Stromal cell of bone marrow (primary cell): ENCODE measurements around the gene S1PR1.
A peak's percentile ranks its signal among the peaks of the same experiment; 100 is the strongest.
"Not testable (repeated sequence)": the region's sequence is repeated elsewhere in the genome, so short reads cannot be mapped to it uniquely, and the experiment has no call there.

Source experiments
- DNase-seq: peaks from one replicate; pipeline ENCODE4 v3.0.0-alpha.2; 2012; ENCODE audit warnings: low read depth

Gene S1PR1

DNA sequence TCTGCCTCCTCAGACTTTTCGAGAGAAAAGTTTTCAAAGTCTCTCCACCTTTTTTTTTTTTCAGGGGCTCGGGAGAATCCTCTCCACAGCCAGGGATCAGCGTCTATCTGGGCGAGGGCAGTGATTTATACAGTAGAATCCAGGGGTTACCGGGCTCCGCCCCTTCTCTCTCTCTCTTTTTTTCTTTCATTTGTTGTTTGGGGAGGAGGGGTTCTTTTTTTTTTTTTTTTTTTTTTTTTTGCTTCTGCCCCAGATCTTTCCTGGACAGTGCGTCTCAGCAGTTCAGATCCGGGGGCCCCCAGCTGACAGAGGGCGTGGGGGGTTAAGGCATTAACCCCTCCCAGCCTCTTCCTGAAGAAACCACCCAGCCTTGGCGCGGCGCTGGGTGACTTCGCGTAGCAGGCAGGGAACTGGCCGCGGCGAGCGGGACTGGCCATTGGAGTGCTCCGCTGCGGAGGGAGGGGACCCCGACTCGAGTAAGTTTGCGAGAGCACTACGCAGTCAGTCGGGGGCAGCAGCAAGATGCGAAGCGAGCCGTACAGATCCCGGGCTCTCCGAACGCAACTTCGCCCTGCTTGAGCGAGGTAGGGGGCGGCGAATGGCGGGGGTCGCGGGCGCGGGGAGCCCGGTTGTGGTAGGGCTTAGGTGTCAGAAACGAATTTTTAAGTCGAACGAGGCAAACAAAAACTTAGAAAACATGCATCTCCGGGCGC is at the start of gene S1PR1:
Gene S1PR1, plus strand, starts transcription at position 504 of the 713 bp plus-strand sequence. CDS start 1,966 bp downstream, outside the sequence.
- no peak for DNase-seq

DNA sequence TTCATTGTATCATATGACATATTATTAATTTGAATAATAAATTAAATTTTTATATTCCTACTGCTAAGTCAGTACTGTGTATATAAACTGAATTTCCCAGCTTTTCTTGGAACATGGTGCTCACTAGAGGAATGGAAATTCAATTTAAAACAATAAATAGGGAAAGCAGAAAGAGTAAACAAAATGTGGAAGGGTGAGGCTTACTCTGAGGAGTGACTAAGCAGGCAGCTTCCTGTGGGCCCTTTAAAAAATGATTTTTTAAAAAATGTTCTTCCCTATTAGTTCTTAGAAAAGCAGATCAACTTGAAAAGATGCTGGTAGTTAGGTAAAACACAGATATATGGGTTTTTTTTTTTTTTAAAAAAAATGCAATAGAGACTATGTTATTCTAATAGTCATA is 49.5 kb upstream of the S1PR1 start:
- DNase-seq, result no peak

DNA sequence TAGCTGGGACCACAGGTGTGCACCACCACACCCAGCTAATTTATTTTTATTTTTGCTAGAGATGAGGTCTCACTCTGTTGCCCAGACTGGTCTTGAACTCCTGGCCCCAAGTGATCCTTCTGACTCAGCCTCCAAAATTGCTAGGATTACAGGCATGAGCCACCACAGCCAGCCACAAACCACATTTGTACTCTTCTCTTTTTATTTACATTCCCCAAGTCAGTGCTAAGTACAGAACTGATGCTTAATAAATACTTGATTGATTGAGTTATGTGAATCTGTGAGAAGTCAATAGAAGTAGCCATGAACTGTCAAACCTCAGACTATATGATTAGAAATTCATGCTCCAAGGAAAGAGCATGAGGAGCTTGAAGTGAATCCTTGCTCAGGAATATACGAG is 48.5 kb upstream of the S1PR1 start:
- DNase-seq, result no peak

DNA sequence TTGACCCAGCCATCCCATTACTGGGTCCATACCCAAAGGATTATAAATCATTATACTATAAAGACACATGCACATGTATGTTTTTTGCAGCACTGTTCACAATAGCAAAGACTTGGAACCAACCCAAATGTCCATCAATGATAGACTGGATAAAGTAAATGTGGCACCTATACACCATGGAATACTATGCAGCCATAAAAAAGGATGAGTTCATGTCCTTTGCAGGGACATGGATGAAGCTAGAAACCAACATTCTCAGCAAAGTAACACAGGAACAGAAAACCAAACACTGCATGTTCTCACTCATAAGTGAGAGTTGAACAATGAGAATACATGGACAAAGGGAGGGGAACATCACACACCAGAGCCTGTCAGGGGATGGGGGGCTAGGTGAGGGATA is 47.9 kb upstream of the S1PR1 start:
- not testable (repeated sequence) for DNase-seq

DNA sequence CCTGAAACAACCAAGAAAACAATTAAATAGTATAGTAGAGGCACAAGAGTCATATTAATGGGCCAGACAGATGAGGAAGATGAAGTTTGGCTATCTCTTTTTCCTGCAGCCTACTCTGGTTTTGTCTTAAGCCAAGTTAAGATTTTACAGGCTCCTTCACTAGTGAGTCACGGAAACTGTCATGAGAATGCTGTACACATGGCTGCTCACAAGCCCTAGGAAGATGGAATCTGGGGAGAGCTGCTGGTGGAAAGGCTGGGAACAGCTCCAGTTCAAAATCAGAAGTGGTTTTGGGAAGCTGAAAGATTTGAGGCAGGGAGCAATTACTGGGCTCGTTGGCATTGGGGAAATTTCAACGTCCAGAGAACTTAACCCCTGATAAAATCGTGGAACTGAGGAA is 46.4 kb upstream of the S1PR1 start:
- peak; percentile 32 for DNase-seq

DNA sequence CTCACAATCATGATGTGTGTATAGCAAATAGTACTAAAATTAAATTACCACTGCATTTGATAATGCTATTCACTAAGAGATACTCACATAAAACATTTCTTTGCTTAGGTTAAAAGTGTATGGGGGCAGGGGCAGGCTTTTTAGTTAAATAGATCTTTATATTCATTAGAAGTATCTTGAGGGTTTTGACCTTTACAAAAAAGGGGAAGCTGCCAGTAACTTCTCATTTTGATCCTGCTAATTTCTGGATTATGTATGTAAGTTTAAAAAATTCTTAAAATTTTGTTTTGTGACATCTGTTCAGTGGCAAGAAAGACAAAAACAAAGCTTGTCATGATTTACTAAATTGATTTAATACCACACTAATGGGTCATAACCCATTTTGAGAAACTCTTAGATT is 45.8 kb upstream of the S1PR1 start:
- DNase-seq, result no peak

DNA sequence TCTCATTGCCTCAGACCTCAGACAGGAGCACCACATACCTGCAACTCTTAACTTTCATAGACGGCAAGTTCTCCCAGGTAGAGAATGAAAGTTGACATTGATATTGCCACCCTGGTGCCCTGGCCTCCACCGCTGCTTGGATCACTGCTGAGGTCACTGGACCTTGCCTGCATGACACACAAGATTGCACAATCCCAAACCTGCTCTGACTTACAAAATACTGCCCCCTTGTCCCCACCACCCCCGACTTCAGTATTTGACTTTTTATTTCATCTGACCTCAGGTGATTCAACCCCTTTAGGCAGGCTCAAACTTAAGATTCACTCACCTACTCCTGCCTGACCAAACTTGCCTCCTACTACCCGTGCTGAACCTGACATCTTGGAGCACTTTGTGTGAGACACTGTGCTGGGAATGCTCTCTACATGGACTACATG is 43.1 kb upstream of the S1PR1 start:
- DNase-seq, result no peak

DNA sequence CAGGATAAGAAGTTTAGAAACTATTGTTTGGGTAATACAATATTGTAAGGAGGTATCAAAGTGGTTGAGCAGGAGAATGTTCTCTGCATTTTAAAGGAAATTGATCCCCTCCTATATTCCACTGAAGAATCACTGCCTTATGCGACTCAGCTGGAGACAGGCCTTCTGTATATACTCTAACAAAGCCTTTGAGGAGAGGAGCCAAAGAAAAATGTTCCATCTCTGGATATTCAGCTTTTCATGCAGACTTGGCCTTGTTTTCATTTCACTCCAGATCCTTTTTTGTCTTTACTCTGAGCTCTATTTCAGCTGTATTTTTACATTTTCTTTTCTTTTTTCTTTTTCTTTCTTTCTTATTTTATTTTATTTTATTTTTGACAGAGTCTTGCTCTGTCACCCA is 42.1 kb upstream of the S1PR1 start:
- no peak for DNase-seq

DNA sequence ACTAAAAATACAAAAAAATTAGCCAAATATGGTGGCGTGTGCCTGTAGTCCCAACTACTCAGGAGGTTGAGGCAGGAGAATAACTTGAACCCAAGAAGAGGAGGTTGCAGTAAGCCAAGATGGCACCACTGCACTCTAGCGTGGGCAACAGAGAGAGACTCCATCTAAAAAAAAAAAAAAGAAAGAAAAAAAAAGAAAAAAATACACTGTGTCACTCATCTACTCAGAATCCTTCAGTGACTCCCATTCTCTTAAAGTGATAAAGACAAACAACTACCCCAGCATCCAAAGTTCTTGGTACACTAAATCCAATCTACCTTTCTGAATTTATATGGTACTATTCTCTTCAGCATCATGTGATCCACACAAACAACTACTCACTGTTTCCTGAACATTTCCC is 40.2 kb upstream of the S1PR1 start:
- DNase-seq, result no peak

DNA sequence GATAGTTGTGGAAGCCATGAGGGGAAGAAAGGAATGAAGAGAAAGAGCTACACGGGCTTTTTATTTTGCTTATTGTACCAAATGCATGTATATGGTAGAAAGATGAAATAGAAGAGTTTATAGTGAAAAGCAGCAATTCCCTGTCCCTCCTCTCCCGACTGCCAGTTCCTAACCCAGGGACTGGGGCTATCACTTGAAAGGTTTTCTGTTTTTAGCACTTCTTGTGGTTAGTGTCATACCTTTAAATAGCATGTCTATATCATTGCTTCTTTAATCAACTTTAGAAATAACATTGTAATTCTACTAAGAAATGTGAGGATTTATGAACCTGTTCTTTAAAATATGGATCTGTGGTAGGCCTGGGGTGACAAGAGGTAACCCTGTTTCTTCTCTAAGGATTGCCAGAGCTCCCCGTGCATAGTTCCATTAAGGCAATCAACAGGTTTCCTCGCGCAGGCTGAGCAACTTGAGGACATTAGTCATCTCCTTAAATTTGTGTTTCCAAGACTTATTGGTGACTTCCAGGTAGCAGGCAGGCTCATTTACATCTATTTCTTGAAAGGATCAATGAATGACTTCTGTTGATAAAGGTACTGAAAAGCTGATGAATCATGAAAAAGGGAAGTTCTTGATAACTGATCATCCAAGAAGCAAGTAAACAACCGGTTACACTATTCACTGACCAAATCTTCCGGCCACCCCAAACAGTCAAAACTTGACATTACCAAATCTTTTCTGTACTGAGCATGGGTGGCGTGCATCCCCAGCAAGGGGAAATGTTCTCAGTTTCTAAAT is 37.8 kb upstream of the S1PR1 start:
- DNase-seq, result no peak

DNA sequence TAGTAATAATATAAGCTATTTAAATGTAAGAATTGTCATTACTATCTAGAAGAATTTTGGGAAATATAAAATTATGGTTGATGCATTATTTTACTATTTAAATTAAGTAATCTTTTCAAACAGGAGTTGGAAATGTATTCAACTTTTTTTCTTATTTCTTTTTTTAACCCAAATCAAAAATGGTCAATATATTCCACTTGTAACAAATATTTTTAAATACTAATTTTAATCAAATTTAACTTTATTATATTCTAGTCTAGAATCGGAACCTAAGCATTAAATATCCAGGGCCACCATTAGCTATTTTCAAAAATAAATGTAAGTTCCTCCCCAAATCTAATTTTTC is 37.2 kb upstream of the S1PR1 start:
- no peak for DNase-seq

DNA sequence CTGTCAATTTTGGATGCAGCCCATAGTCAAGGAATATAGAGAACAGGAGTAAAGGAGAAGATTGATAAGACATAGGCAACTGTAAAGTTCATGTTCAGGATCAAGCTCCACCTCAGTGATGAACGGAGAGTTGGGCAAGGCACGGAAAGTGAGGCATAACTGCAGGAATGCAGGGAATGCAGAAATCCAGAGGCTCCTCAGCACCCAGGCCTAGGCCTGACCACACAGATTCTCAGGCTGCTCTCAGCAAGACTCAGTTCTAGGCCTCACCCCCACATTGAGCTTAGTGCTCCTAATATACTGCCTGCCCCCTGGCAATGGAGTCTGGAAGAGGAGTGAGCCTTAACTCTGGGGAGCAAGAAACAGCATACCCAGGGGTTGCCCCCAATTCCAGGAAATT is 36.3 kb upstream of the S1PR1 start:
- DNase-seq, result peak; percentile 41

DNA sequence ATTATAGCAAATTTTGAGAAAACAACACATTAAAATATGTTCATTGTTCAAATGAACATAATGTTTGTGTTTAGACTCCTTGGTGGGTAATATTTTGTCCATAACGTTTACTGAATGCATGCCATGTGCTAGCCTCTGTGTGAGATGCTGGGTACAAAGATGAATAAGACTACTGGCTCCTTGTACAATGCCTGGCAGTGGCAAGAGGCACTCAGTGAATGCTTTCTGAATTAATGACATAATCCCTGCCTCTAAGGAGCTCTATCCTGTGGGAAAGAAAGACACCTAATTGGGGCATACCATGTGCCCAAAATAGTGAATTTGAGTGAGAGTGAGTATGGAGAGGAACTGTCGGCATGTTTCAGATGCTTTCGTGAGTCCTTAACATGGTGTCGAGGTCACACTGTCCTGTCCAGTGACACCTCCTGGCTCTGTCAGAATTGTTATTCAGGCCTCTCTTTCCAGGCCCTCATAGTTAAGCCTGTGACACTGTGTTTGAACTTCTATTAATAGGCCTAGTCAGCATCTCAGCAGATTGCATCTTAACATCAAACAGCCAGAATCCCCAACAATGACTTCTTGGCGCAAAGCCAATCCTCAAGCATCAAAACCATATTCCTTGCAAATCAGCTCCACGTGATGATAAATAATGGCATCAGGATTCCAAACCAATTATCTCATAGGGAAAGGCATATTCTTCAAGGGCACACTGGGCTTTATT is 32.8 kb upstream of the S1PR1 start:
- DNase-seq, result no peak

DNA sequence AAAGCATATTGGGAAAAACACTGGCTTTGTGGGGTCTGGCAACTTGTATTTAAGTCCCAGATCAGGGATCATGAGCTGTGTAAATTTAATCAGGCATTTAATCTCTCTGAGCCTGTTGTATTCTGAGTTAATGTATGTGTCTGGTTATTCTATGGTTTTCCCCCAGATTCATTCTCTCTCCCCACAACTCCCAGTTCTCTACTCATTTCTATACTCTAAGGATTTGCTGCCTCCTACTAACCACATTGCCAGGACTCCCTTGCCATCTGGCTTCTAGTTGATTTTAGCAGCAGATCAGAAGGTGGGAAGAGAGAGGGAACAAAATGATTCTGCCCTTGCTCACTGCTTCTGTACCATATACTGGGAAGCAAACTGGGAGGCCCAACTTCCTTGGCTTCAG is 31.4 kb upstream of the S1PR1 start:
- no peak for DNase-seq

DNA sequence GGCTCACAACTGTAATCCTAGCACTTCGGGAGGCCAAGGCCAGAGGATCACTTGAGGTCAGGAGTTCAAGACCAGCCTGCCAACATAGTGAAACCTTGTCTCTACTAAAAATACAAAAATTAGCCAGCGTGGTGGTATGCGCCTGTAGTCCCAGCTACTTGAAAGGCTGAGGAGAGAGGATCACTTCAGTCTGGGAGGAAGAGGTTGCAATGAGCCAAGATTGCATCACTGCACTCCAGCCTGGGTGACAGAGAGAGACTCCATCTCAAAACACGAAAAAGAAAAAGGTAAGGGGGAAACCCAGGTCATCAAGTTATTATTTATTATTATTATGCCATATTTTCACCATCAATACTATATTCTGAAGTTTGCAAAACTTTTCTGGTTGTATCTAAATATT is 30.7 kb upstream of the S1PR1 start:
- DNase-seq, result not testable (repeated sequence)

DNA sequence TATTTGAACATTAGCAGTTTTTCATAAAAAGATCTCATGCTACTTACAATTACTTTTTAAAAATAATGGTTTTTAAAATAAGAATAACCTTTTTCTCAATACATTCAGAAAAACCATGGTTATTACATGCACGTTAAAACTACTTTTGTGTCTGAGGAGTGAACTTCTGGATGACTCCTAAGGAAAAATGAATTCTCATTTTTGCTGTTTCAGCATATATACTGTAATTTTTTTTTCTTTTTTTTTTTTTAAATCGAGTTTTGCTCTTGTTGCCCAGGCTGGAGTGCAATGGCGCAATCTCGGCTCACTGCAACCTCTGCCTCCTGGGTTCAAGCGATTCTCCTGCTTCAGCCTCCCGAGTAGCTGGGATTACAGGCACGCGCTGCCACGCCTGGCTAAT is 29.5 kb upstream of the S1PR1 start:
- DNase-seq, result not testable (repeated sequence)

DNA sequence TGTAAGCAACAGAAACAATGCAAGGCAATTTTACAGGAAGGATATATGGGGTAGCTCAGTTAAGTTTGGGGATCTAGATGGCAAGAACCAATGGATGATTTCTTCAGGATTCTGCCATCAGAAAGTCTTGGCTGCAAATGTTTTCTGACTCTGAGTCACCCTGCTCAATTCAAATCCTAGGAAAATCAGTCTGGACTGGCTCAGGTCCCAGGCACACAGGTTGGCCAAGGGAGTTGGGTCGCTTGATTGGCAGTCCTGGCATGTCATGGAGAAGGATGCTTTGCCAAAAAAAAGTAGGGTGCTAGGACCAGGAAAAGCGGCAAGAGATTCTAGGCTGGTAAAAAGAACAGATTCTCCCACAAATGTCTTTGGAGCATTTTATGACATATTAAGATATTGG is 28.9 kb upstream of the S1PR1 start:
- DNase-seq, result no peak

DNA sequence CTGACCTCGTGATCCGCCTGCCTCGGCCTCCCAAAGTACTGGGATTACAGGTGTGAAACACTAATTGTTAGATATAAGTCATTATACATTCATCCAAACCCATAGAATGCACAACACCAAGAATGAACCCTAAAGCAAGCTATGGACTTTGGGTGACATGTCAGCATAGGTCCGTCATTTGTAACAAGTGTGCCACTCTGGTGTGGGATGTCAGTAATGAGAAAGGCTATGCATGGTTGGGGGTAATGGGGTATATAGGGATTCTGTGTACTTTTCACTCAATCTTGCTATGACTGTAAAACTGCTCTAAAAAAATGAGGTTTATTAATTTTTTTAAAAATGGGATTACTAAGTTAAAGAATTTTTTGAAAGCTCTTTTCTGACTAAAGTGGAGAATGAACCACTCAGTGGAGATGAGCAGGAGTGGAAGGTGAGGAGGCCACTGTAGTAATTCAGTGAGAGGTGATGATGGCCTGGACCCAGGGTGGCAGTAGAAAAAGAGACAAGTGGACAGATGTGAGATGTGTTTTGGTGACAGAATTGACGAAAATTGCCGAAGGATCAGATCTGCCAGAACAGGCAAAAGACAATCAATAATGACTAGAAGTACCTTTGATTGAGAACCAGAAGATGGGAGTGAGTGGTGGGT is 21.3 kb upstream of the S1PR1 start:
- DNase-seq, result no peak

DNA sequence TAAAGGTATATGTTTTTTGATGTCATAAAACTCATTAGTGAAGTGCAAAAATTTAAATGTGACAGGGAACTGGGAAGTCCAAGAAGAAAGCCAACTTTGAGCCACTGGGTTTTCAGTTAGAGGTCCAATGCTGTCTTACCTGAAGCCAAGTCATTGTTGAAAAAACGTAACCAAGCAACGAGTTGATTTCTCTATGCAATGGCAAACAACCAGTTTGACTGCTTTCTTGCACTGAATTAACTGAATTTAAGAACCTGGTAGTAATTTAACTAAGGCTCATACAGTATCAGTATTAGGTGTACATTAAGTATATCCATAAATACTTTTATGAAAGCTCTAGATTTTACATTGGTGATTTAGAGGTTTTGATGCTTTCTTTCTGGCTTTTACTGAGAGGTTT is 20.2 kb upstream of the S1PR1 start:
- DNase-seq, result no peak

DNA sequence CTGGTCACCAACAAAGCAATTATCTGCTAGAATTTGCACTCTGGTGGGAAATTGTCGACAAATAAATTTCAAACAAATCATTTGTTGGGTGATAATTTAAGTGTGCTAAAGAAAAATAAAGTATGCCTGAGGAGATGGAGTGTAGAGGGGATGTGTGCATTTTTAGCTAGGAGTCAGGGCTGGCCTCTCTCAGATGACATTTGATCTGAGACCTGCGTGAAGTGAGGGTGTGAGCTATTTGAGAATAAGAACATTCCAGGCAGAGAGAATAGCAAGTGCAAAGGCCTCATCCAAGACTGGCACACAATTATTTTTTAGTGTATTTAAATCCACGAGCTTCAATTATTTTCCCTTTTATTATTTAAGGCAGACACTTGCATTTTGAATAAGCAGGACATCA is 19.7 kb upstream of the S1PR1 start:
- no peak for DNase-seq

DNA sequence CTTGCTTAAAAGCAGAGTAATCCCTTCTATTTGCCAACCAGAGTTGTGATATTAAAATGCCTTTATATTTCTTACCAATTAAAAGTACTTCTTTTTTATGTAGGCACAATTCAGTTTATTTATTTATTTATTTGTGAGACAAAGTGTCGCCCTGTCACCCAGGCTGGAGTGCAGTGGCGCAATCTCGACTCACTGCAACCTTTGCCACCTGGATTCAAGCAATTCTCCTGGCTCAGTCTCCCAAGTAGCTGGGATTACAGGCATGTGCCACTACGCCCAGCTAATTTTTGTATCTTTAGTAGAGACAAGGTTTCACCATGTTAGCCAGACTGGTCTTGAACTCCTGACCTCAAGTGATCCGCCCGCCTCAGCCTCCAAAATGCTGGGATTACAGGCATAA is 17.9 kb upstream of the S1PR1 start:
- DNase-seq, result not testable (repeated sequence)
